HCT116 (cell line): ENCODE measurements around the gene ROS1. TPM values are rescaled to one million over a fixed set of nuclear protein-coding genes. Genes with fewer than 3 reads are reported as not detected.

ENCODE experiments used
- ATAC-seq: fragments of 200-7000 bp; cut with Tn5 transposase; 2 replicates; pipeline ENCODE4 v1.9.1; 2020; ENCODE audit warnings: mild to moderate bottlenecking, moderate library complexity
- BruUV-seq: library from RNA; stranded (reverse); fragments of 400-500 nt; replicated peaks from 2 replicates; lab custom pipeline; 2021; lab: Mats Ljungman, UMichigan
- CTCF ChIA-PET: fragments of 300-600 bp; sonication (Branson Sonifier 250); formaldehyde crosslinking; loops from one replicate; lab custom pipeline; 2021; ENCODE audit warnings: antibody characterized with exemption; lab: Charles Lee
- POLR2A ChIA-PET: fragments of 300-600, 350-600 bp; sonication (Branson Sonifier 250); formaldehyde crosslinking; loops from one replicate; lab custom pipeline; 2021; ENCODE audit warnings: antibody characterized with exemption; lab: Charles Lee
- RAD21 ChIA-PET, 2 experiments: fragments of 300-600 bp; sonication (Branson Sonifier 250); formaldehyde crosslinking; loops; one replicate each; lab custom pipeline; 2023; ENCODE audit warnings: low total read pairs in 2 of 2; ENCODE audit not compliant: uncharacterized antibody in 2 of 2, unreplicated experiment in 2 of 2, low non-redundant PET in 1 of 2; lab: Charles Lee
- DNase-seq: peaks from one replicate; pipeline ENCODE4 v3.0.0-alpha.2; 2010; ENCODE audit warnings: low read depth, low spot score
- H2AFZ ChIP-seq: fragments of 200-600 bp; shearing (Covaris generic), sonication (generic); 2 replicates; pipeline ENCODE4 v1.6.1; 2017; ENCODE audit warnings: low read depth, mixed run types, mixed read lengths, antibody characterized with exemption, low read length; ENCODE audit not compliant: poor library complexity, severe bottlenecking
- H3K27ac ChIP-seq: 2 replicates; pipeline ENCODE4 v1.5.1; 2012; ENCODE audit warnings: low read depth, low read length
- H3K27me3 ChIP-seq: fragments of 200-600 bp; sonication (generic); 2 replicates; pipeline ENCODE4 v1.6.1; 2016; ENCODE audit warnings: mixed run types, low read length, mixed read lengths; ENCODE audit not compliant: insufficient read depth
- H3K36me3 ChIP-seq, 2 experiments: fragments of 200-500 bp in 1 of 2; fragments of 200-600 bp in 1 of 2; sonication (Bioruptor generic) in 1 of 2; sonication (generic) in 1 of 2; 2 replicates each; pipeline versions ENCODE4 v1.5.1 to v1.6.1; 2014 to 2016; ENCODE audit warnings: low read length in 2 of 2, inconsistent platforms in 1 of 2, mixed read lengths in 1 of 2, mixed run types in 1 of 2; ENCODE audit not compliant: insufficient read depth in 2 of 2, control insufficient read depth in 1 of 2
- H3K4me1 ChIP-seq, 2 experiments: fragments of 200-600 bp in 1 of 2; sonication (generic) in 1 of 2; 2 replicates each; pipeline versions ENCODE4 v1.5.1 to v1.6.1; 2012 to 2017; ENCODE audit warnings: low read length in 2 of 2, inconsistent platforms in 1 of 2, mild to moderate bottlenecking in 1 of 2, mixed read lengths in 1 of 2, mixed run types in 1 of 2, moderate library complexity in 1 of 2; ENCODE audit not compliant: insufficient read depth in 2 of 2, control insufficient read depth in 1 of 2
- H3K4me2 ChIP-seq: fragments of 200-600 bp; sonication (generic); 2 replicates; pipeline ENCODE4 v1.6.1; 2017; ENCODE audit warnings: mixed run types, low read length, mixed read lengths
- H3K4me3 ChIP-seq, 2 experiments: fragments of 200-600 bp in 1 of 2; sonication (generic) in 1 of 2; replicated peaks in 1 of 2; 2 replicates each; pipeline ENCODE4 v1.5.1; 2011 to 2016; ENCODE audit warnings: low read length in 2 of 2, control low read depth in 1 of 2, low read depth in 1 of 2, mild to moderate bottlenecking in 1 of 2, mixed read lengths in 1 of 2, mixed run types in 1 of 2
- H3K79me2 ChIP-seq: fragments of 200-600 bp; sonication (generic); 2 replicates; pipeline ENCODE4 v1.6.1; 2017; ENCODE audit warnings: mild to moderate bottlenecking, mixed run types, low read length, moderate library complexity, mixed read lengths; ENCODE audit not compliant: insufficient read depth
- H3K9ac ChIP-seq: fragments of 200-600 bp; sonication (generic); 2 replicates; pipeline ENCODE4 v1.6.1; 2016; ENCODE audit warnings: low read length, mixed read lengths
- H3K9me2 ChIP-seq: fragments of 200-600 bp; sonication (generic), shearing (Covaris generic); 2 replicates; pipeline ENCODE4 v1.6.1; 2017; ENCODE audit warnings: mixed run types, mild to moderate bottlenecking, moderate library complexity; ENCODE audit not compliant: insufficient read depth
- H3K9me3 ChIP-seq, 2 experiments: fragments of 200-500 bp in 1 of 2; fragments of 200-600 bp in 1 of 2; sonication (Bioruptor generic) in 1 of 2; sonication (generic) in 1 of 2; 2 replicates each; pipeline ENCODE4 v1.6.1; 2014 to 2017; ENCODE audit warnings: low read length in 2 of 2, mixed read lengths in 2 of 2, inconsistent platforms in 1 of 2, low read depth in 1 of 2, mild to moderate bottlenecking in 1 of 2, mixed run types in 1 of 2, moderate library complexity in 1 of 2; ENCODE audit not compliant: control insufficient read depth in 1 of 2, insufficient read depth in 1 of 2
- H4K20me1 ChIP-seq: fragments of 200-600 bp; sonication (generic), shearing (Covaris generic); 2 replicates; pipeline ENCODE4 v1.6.1; 2017; ENCODE audit warnings: mixed run types, mild to moderate bottlenecking, moderate library complexity; ENCODE audit not compliant: insufficient read depth
- CBX3 ChIP-seq: IDR thresholded peaks from 2 replicates; pipeline ENCODE4 v1.6.1; 2012; ENCODE audit warnings: low read depth
- CEBPB ChIP-seq: IDR thresholded peaks from 2 replicates; pipeline ENCODE4 v1.6.1; 2012; ENCODE audit warnings: low read depth
- EGR1 ChIP-seq: IDR thresholded peaks from 2 replicates; pipeline ENCODE4 v1.6.1; 2012; ENCODE audit warnings: low read depth
- ELF1 ChIP-seq: IDR thresholded peaks from 2 replicates; pipeline ENCODE4 v1.6.1; 2012; ENCODE audit warnings: low read depth, borderline replicate concordance
- EZH2 ChIP-seq: fragments of 200-600 bp; sonication (generic); IDR thresholded peaks from 2 replicates; pipeline ENCODE4 v1.6.1; 2017; ENCODE audit warnings: antibody characterized with exemption, mixed run types
- EZH2phosphoT487 ChIP-seq: fragments of 200-600 bp; IDR thresholded peaks from 2 replicates; pipeline ENCODE4 v1.6.1; 2018; ENCODE audit warnings: antibody characterized with exemption, borderline replicate concordance
- FOSL1 ChIP-seq: IDR thresholded peaks from 2 replicates; pipeline ENCODE4 v1.6.1; 2012; ENCODE audit warnings: low read depth
- JUND ChIP-seq: IDR thresholded peaks from 2 replicates; pipeline ENCODE4 v1.6.1; 2012
- POLR2A ChIP-seq: IDR thresholded peaks from 2 replicates; pipeline ENCODE4 v1.7.0; 2011; ENCODE audit warnings: borderline replicate concordance; ENCODE audit not compliant: insufficient read depth, insufficient read length; ENCODE audit errors: extremely low read depth
- POLR2AphosphoS5 ChIP-seq: IDR thresholded peaks from 2 replicates; pipeline ENCODE4 v1.6.1; 2011; ENCODE audit warnings: mild to moderate bottlenecking, low read depth, low read length, moderate library complexity
- SIN3A ChIP-seq: IDR thresholded peaks from 2 replicates; pipeline ENCODE4 v1.6.1; 2012; ENCODE audit warnings: low read depth
- SP1 ChIP-seq: IDR thresholded peaks from 2 replicates; pipeline ENCODE4 v1.6.1; 2012; ENCODE audit warnings: low read depth
- SRF ChIP-seq: IDR thresholded peaks from 2 replicates; pipeline ENCODE4 v1.6.1; 2012; ENCODE audit warnings: low read depth
- YY1 ChIP-seq: IDR thresholded peaks from 2 replicates; pipeline ENCODE4 v1.6.1; 2011; ENCODE audit warnings: low read length, low read depth, moderate library complexity, mild to moderate bottlenecking; ENCODE audit not compliant: insufficient replicate concordance; ENCODE audit errors: extremely low read depth
- ZFX ChIP-seq: fragments of 450-650 bp; IDR thresholded peaks from 2 replicates; pipeline ENCODE4 v1.6.1; 2017
- ZNF274 ChIP-seq: fragments of 200-500 bp; sonication (Bioruptor generic); IDR thresholded peaks from 2 replicates; pipeline ENCODE4 v1.6.1; 2014; ENCODE audit warnings: mild to moderate bottlenecking, low read depth, low read length, inconsistent platforms
- intact Hi-C: fragments of 100-400 bp; cut with micrococcal nuclease; formaldehyde crosslinking; loops from 2 replicates; pipeline ENCODE4 v1.10.0; 2022
- total RNA-seq: library from RNA; stranded (reverse); gene quantifications from one replicate; pipeline ENCODE4 v1.2.1, GENCODE V29; 2021; ENCODE audit not compliant: unreplicated experiment
- TF ChIP-seq, protein P1 (sequence below), 3 experiments: fragments of 200-600 bp in 1 of 3; sonication (generic) in 1 of 3; IDR thresholded peaks in 2 of 3; conservative IDR thresholded peaks in 1 of 3; 2 replicates each; pipeline ENCODE4 v1.5.1; 2012 to 2017; ENCODE audit warnings: low read depth in 2 of 3, low read length in 2 of 3, antibody characterized with exemption in 1 of 3, borderline replicate concordance in 1 of 3, control low read depth in 1 of 3, mild to moderate bottlenecking in 1 of 3, mixed read lengths in 1 of 3, mixed run types in 1 of 3, moderate library complexity in 1 of 3; ENCODE audit not compliant: insufficient read depth in 1 of 3
- TF ChIP-seq, protein P2 (sequence below): IDR thresholded peaks from 2 replicates; pipeline ENCODE4 v1.6.1; 2011; ENCODE audit warnings: mild to moderate bottlenecking, low read length, moderate library complexity; ENCODE audit not compliant: insufficient replicate concordance; ENCODE audit errors: extremely low read depth
- TF ChIP-seq, protein P3 (sequence below): IDR thresholded peaks from 2 replicates; pipeline ENCODE4 v1.6.1; 2012
- TF ChIP-seq, protein P4 (sequence below): IDR thresholded peaks from 2 replicates; pipeline ENCODE4 v1.6.1; 2012

The ROS1 gene
- total RNA-seq, 1 experiment from 2014 or later, result not detected

DNA sequence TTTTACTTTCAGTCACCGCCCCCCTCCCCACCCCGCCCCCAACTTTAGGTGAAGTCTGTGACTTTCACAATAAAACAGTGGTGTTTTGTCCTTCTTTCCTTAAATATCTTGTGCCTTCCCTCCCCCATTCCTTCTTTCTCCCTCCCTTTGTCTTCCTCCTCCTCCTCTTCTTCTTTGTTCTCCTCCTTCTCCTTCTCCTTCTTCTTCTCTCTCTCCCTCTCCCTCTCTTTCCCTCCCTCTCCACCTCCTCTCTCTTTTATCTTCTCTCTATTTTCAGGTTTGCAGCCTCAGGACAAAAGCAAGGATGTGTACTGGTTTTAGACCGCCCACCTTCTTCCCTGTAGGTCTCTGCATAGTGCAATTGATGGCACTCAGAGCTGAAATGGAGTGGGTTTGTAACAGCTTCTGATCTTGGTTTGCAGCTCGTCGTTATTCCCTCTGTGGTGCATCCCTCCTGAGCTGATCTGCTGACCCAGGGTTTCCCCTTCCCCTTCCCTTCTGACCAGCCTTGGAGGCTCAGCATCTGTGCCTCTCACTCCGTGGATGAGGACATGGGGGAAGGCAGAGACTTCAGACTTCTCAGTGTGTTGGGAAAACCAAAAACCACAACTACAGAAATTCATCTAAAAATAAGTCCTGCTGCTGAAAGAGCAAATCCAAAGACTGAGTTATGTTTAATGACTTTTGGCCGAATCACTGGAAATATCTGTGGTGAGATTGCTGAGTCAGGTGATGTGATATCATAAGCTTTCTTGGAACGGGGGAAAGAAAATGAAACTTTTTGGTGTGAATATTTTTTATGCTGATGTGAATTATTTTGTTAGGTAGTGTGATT lies 153.5 kb downstream of the ROS1 start:
- no peaks in the 10 kb centered on the region for H3K9me3 ChIP-seq
- CTCF ChIA-PET, result no interaction called here

More for the DNA sequence above, 153.5 kb downstream of the ROS1 start:
- intact Hi-C loops, result no loop called here
- no peak for DNase-seq
- no peak overlapping the region for H3K27ac ChIP-seq
- H2AFZ ChIP-seq, result no peak overlapping the region
- no peak for ATAC-seq
- H3K9me2 ChIP-seq, result no peaks in the 10 kb centered on the region
- ChIA-PET POLR2A (no interaction called here), RAD21 (no interaction called here)
- H3K36me3 ChIP-seq, result no peaks in the 10 kb centered on the region
- TF ChIP-seq ZFX (no peak), ZNF274 (no peak), POLR2A (no peak), EZH2 (no peak), CEBPB (no peak), ELF1 (no peak), CBX3 (no peak), YY1 (no peak), SIN3A (no peak), EZH2phosphoT487 (no peak), EGR1 (no peak), FOSL1 (no peak), POLR2AphosphoS5 (no peak), SRF (no peak), JUND (no peak), SP1 (no peak)
- TF ChIP-seq, protein P1, sequence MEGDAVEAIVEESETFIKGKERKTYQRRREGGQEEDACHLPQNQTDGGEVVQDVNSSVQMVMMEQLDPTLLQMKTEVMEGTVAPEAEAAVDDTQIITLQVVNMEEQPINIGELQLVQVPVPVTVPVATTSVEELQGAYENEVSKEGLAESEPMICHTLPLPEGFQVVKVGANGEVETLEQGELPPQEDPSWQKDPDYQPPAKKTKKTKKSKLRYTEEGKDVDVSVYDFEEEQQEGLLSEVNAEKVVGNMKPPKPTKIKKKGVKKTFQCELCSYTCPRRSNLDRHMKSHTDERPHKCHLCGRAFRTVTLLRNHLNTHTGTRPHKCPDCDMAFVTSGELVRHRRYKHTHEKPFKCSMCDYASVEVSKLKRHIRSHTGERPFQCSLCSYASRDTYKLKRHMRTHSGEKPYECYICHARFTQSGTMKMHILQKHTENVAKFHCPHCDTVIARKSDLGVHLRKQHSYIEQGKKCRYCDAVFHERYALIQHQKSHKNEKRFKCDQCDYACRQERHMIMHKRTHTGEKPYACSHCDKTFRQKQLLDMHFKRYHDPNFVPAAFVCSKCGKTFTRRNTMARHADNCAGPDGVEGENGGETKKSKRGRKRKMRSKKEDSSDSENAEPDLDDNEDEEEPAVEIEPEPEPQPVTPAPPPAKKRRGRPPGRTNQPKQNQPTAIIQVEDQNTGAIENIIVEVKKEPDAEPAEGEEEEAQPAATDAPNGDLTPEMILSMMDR (IDR thresholded peaks at IDR 0.05 in 2 of 3, conservative IDR thresholded peaks at IDR 0.05 in 1 of 3; ENCODE audit: borderline replicate concordance in 1 of 3, insufficient read depth in 1 of 3, low read depth in 2 of 3, low read length in 2 of 3), result no peak
- TF ChIP-seq, protein P2, sequence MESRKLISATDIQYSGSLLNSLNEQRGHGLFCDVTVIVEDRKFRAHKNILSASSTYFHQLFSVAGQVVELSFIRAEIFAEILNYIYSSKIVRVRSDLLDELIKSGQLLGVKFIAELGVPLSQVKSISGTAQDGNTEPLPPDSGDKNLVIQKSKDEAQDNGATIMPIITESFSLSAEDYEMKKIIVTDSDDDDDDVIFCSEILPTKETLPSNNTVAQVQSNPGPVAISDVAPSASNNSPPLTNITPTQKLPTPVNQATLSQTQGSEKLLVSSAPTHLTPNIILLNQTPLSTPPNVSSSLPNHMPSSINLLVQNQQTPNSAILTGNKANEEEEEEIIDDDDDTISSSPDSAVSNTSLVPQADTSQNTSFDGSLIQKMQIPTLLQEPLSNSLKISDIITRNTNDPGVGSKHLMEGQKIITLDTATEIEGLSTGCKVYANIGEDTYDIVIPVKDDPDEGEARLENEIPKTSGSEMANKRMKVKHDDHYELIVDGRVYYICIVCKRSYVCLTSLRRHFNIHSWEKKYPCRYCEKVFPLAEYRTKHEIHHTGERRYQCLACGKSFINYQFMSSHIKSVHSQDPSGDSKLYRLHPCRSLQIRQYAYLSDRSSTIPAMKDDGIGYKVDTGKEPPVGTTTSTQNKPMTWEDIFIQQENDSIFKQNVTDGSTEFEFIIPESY, result no peak
- TF ChIP-seq, protein P3, sequence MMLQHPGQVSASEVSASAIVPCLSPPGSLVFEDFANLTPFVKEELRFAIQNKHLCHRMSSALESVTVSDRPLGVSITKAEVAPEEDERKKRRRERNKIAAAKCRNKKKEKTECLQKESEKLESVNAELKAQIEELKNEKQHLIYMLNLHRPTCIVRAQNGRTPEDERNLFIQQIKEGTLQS, result no peak
- TF ChIP-seq, protein P4, sequence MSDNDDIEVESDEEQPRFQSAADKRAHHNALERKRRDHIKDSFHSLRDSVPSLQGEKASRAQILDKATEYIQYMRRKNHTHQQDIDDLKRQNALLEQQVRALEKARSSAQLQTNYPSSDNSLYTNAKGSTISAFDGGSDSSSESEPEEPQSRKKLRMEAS, result no peak
- H3K4me1 ChIP-seq, result no peaks in the 10 kb centered on the region
- no peak overlapping the region for H3K4me3 ChIP-seq
- H4K20me1 ChIP-seq, result no peaks in the 10 kb centered on the region
- no peak overlapping the region for H3K4me2 ChIP-seq
- H3K9ac ChIP-seq, result no peak overlapping the region
- H3K79me2 ChIP-seq, result no peaks in the 10 kb centered on the region
- 0 out of 2 replicates have a peak, but pooled peaks cover 3% of the 10 kb centered on the region for H3K27me3 ChIP-seq
- no TSS peak for BruUV-seq
